Activated naive CD8-positive, alpha-beta T cell treated with anti-CD3 and anti-CD28 coated beads, Interleukin-2, amount 50 U/mL, for 16 hours (primary cell): ENCODE results near the gene LRRC4C.

Source experiments
- DNase-seq: peaks from one replicate; pipeline ENCODE4 v3.0.0-alpha.2; 2020; ENCODE audit warnings: low read depth, low spot score

The LRRC4C gene

GRCh38 chr11:40118026-40118425 is 1341.4 kb downstream of the LRRC4C start:
- DNase-seq, result no peak

- DNase-seq, result no peak
These were observed 1354.4 kb downstream of the LRRC4C start for GRCh38 chr11:40104941-40105550.

- no peak for DNase-seq
These were observed 1358.7 kb downstream of the LRRC4C start for GRCh38 chr11:40100781-40101180.

GRCh38 chr11:40100162-40100553 is 1359.3 kb downstream of the LRRC4C start:
- no peak for DNase-seq

GRCh38 chr11:40099426-40100161 is 1359.9 kb downstream of the LRRC4C start:
- no peak for DNase-seq

- DNase-seq, result no peak
These were observed 1364.0 kb downstream of the LRRC4C start for GRCh38 chr11:40095446-40095845.

GRCh38 chr11:40094954-40095353 is 1364.5 kb downstream of the LRRC4C start:
- DNase-seq, result no peak

GRCh38 chr11:40080434-40080833 is 1379.0 kb downstream of the LRRC4C start:
- no peak for DNase-seq
